Measurements from ENCODE around the gene TRABD2A. TPM values are rescaled to one million over a fixed set of nuclear protein-coding genes. Genes with fewer than 3 reads are reported as not detected.
"Not testable (repeated sequence)": the region's sequence is repeated elsewhere in the genome, so short reads cannot be mapped to it uniquely, and the experiment has no call there.

TRABD2A gene
- 10 to 100 TPM; 35.1 to 39.4 TPM for total RNA-seq

GRCh38 chr2:84880645-84881521, at the start of gene TRABD2A:
Gene TRABD2A (minus strand): TSS chr2:84881084. CDS start chr2:84881039, 45 bp downstream.
- Mint-ChIP-seq H3K27ac (peak within 1 kb of the TSS; percentile 94), H3K36me3 (ENCODE audit: insufficient read depth in 2 of 2) (peaks cover 2 to 5% of the 10 kb centered on the region in 2 donors), H3K4me1 (ENCODE audit: low read depth) (peaks cover 66% of the 10 kb centered on the region), H3K4me3 (peak within 1 kb of the TSS; percentile 94 to 98), H3K27me3 (ENCODE audit: low read depth) (no peaks in the 10 kb centered on the region), H3K9me3 (no peaks in the 10 kb centered on the region)
- ATAC-seq (replicated peaks in 1 of 2) (peak; percentile 57 to 60), DNase-seq (peak; percentile 67 to 71)

- Mint-ChIP-seq H3K36me3 (ENCODE audit: insufficient read depth in 2 of 2) (peaks cover 1 to 2% of the 10 kb centered on the region in 2 donors), H3K27ac (peak overlapping the region; percentile 87), H3K4me1 (ENCODE audit: low read depth) (peaks cover 75% of the 10 kb centered on the region), H3K27me3 (ENCODE audit: low read depth) (no peaks in the 10 kb centered on the region), H3K4me3 (peak overlapping the region; percentile 91), H3K9me3 (no peaks in the 10 kb centered on the region)
- DNase-seq (no peak), ATAC-seq (replicated peaks in 1 of 2) (no peak)
These were observed 46.4 kb upstream of the TRABD2A start for GRCh38 chr2:84927275-84927627.

GRCh38 chr2:84925724-84926376, 45.0 kb upstream of the TRABD2A start:
- ATAC-seq (replicated peaks in 1 of 2) (peak; percentile 85 to 87), DNase-seq (peak; percentile 97 to 100)
- H3K4me3 Mint-ChIP-seq = peak overlapping the region; percentile 91
- peaks cover 63% of the 10 kb centered on the region for H3K4me1 Mint-ChIP-seq (ENCODE audit: low read depth)
- H3K27ac Mint-ChIP-seq = peak overlapping the region; percentile 52
- H3K36me3 Mint-ChIP-seq (ENCODE audit: insufficient read depth in 2 of 2) = peaks cover 1 to 2% of the 10 kb centered on the region in 2 donors
- H3K27me3 Mint-ChIP-seq (ENCODE audit: low read depth) = no peaks in the 10 kb centered on the region
- H3K9me3 Mint-ChIP-seq = no peaks in the 10 kb centered on the region

DNA sequence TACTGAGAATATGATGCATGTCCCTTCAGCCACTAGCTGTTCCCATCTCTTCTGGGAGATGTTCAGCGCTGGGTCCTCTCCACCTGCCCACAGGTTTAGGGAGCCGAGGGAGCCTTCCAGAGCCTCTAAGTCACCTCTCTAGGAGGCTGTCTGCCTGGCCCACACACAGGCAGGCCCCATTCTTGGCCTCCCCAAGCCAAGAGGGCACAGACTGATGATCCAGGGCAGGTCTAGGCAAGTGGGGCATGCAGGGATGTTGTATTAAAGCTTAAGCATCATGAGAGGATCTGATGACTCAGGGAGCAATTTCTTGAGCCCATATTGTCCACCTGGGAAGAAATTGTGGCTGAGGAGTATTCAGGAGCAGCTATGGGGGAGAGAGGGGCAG, 44.4 kb upstream of the TRABD2A start:
- DNase-seq (peak in 1 of 2 donors; percentile 37), ATAC-seq (replicated peaks in 1 of 2) (peak; percentile 32 to 39)
- H3K27me3 Mint-ChIP-seq (ENCODE audit: low read depth) = no peaks in the 10 kb centered on the region
- H3K4me3 Mint-ChIP-seq = peak overlapping the region; percentile 91
- H3K36me3 Mint-ChIP-seq (ENCODE audit: insufficient read depth in 2 of 2) = peaks cover 1 to 2% of the 10 kb centered on the region in 2 donors
- H3K4me1 Mint-ChIP-seq (ENCODE audit: low read depth) = peaks cover 64% of the 10 kb centered on the region
- no peaks in the 10 kb centered on the region for H3K9me3 Mint-ChIP-seq
- peak overlapping the region; percentile 52 for H3K27ac Mint-ChIP-seq

DNA sequence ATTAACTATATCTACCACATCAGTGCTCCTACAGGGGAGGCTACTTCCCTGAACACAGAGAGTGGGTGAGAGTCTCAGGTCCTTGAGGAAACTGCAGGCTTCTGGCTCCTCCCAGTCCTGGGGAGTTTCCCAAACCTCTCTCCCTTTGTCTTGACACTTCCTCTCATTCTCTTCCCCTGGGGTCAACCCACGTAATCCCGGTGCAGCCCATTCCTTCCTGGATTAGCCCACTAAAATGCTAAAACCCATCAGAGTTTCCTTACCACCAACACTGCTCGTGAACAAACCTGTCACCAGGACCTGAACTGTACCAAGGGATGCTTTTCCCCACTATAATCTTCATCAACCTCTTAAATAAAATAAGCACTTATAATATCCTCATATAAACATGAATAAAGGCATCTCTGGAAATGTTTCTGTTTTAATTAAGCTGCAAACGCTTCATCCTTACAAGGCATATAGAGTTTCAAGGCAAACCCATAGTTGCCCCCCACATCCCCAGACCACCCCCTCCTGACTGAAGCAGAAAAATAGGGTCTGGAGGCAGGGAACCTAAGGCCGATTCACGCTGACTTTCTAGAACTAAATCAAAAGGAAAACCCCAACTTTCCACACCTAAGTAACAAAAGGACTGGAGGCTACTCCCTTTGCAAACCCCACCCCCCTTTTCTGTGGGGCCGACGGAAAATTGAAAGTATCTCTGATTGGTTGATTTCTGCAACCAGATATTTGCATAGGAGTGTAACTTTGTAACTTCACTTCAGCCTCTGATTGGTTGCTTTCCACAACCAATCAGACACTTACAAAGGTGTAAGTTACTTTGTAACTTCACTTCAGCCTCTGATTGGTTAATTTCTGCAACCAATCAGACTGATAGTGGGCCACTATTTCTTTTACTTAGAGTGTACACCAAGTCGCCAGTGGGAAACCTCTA, 43.6 kb upstream of the TRABD2A start:
- H3K27me3 Mint-ChIP-seq (ENCODE audit: low read depth) = no peaks in the 10 kb centered on the region
- peaks cover 1 to 2% of the 10 kb centered on the region in 2 donors for H3K36me3 Mint-ChIP-seq (ENCODE audit: insufficient read depth in 2 of 2)
- DNase-seq (peak; percentile 72 to 78), ATAC-seq (replicated peaks in 1 of 2) (peak; percentile 29 to 30)
- H3K4me3 Mint-ChIP-seq = peak overlapping the region; percentile 91
- H3K9me3 Mint-ChIP-seq = no peaks in the 10 kb centered on the region
- H3K27ac Mint-ChIP-seq = peak overlapping the region; percentile 52
- H3K4me1 Mint-ChIP-seq (ENCODE audit: low read depth) = peaks cover 69% of the 10 kb centered on the region

DNA sequence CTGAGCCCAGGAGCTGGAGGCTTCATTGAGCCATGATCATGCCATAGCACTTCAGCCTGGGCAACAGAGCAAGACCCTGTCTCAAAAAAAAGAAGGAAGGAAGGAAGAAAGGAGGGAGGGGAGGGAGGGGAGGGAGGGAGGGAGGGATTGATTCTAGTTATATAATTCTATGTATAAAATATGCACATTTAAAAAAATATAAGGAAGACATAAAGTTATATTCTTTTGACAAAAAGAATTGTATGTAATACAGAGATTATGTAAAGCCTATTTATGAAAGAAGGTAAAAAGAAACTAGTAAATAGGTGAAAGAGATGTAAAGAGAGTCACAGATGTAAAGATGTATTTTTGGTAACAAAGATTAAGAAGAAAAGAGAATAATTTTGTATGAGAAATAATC, 42.1 kb upstream of the TRABD2A start:
- Mint-ChIP-seq H3K4me1 (ENCODE audit: low read depth) (peaks cover 84% of the 10 kb centered on the region), H3K36me3 (ENCODE audit: insufficient read depth in 2 of 2) (peaks cover 1 to 3% of the 10 kb centered on the region in 2 donors), H3K4me3 (peak overlapping the region in 1 of 2 donors; percentile 38), H3K27me3 (ENCODE audit: low read depth) (no peaks in the 10 kb centered on the region), H3K27ac (no peak overlapping the region), H3K9me3 (peaks cover 0 to 2% of the 10 kb centered on the region in 2 donors)
- ATAC-seq (replicated peaks in 1 of 2) (no peak), DNase-seq (no peak)

- H3K4me3 Mint-ChIP-seq = peak overlapping the region; percentile 36 to 79
These were observed 39.1 kb upstream of the TRABD2A start for GRCh38 chr2:84919885-84920580.

DNA sequence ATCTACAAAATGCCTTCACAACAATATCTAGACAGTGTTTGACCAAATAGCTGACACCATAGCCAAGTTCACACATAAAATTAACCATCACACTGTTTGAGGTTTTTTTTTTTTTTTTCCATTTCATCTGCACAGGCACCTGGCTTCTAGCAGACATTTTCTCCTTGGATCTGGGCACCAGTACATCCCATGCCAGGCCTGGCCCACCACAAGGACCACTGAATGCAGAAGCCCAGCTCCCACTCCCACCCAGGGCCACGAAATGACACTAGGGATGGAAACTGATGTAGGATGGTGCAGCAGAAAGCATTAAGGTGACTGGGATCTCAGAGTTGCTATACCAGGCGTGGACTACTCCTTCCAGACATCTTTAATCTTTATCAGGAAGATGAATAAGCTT, 37.5 kb upstream of the TRABD2A start:
- ATAC-seq (replicated peaks in 1 of 2) (no peak), DNase-seq (no peak)
- Mint-ChIP-seq H3K27ac (peak overlapping the region; percentile 64), H3K4me3 (peak overlapping the region; percentile 48 to 54), H3K27me3 (ENCODE audit: low read depth) (no peaks in the 10 kb centered on the region), H3K9me3 (peaks cover 0 to 2% of the 10 kb centered on the region in 2 donors), H3K4me1 (ENCODE audit: low read depth) (peaks cover 52% of the 10 kb centered on the region), H3K36me3 (ENCODE audit: insufficient read depth in 2 of 2) (peaks cover 0 to 2% of the 10 kb centered on the region in 2 donors)

More at GRCh38 chr2:84919885-84920580, 39.1 kb upstream of the TRABD2A start:
- DNase-seq = peak; percentile 71 to 80
- no peaks in the 10 kb centered on the region for H3K27me3 Mint-ChIP-seq (ENCODE audit: low read depth)
- peaks cover 0 to 2% of the 10 kb centered on the region in 2 donors for H3K9me3 Mint-ChIP-seq
- peak overlapping the region; percentile 95 for H3K27ac Mint-ChIP-seq
- peaks cover 0 to 2% of the 10 kb centered on the region in 2 donors for H3K36me3 Mint-ChIP-seq (ENCODE audit: insufficient read depth in 2 of 2)
- H3K4me1 Mint-ChIP-seq (ENCODE audit: low read depth) = peaks cover 60% of the 10 kb centered on the region
- peak; percentile 79 to 83 for ATAC-seq (replicated peaks in 1 of 2)

- Mint-ChIP-seq H3K4me3 (peak overlapping the region; percentile 48 to 54), H3K4me1 (ENCODE audit: low read depth) (peaks cover 46% of the 10 kb centered on the region), H3K27ac (peak overlapping the region; percentile 64)
- H3K9me3 Mint-ChIP-seq; H3K27me3 Mint-ChIP-seq (ENCODE audit: low read depth); H3K36me3 Mint-ChIP-seq (ENCODE audit: insufficient read depth in 2 of 2); DNase-seq; ATAC-seq (replicated peaks in 1 of 2): not testable (repeated sequence)
These were observed 36.9 kb upstream of the TRABD2A start for GRCh38 chr2:84917821-84918220.

DNA sequence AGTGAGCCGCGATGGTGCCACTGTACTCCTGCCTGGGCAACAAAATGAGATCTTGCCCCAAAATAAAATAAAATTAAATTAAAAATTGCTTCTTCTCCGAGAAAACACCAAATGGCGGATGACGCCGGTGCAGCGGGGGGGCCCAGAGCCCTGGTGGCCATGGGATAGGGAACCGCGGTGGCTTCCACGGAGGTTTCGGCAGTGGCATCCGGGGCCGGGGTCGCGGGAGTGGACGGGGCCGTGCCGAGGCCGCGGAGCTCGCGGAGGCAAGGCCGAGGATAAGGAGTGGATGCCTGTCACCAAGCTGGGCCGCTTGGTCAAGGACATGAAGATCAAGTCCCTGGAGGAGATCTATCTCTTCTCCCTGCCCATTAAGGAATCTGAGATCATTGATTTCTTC, 34.8 kb upstream of the TRABD2A start:
- H3K4me1 Mint-ChIP-seq (ENCODE audit: low read depth) = peaks cover 51% of the 10 kb centered on the region
- not testable (repeated sequence) for DNase-seq; H3K36me3 Mint-ChIP-seq (ENCODE audit: insufficient read depth in 2 of 2); H3K27ac Mint-ChIP-seq; H3K9me3 Mint-ChIP-seq; H3K4me3 Mint-ChIP-seq; ATAC-seq (replicated peaks in 1 of 2); H3K27me3 Mint-ChIP-seq (ENCODE audit: low read depth)

DNA sequence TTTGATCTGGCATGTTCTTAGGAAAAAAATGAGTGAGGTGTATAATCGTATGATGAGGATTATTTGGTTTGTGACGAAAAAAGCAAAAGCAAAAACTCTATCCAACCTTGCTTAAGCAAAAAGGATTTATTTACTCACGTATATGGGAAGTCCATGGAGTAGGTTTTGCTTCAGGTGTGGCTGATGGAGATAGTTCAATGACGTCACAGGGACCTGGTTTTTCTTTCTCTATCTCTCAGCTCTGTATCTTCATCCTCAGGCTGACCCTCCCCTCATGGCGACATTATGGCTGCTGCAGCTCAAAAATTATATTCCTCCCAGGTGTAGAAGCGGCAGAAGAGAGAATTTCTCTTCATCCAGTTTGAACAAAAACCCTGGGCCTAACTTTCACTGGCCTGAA, 33.5 kb upstream of the TRABD2A start:
- DNase-seq = no peak
- Mint-ChIP-seq H3K36me3 (ENCODE audit: insufficient read depth in 2 of 2) (peaks cover 7 to 8% of the 10 kb centered on the region in 2 donors), H3K9me3 (peaks cover 7 to 9% of the 10 kb centered on the region in 2 donors), H3K27ac (no peak overlapping the region), H3K4me3 (no peak overlapping the region), H3K27me3 (ENCODE audit: low read depth) (no peaks in the 10 kb centered on the region), H3K4me1 (ENCODE audit: low read depth) (peaks cover 49% of the 10 kb centered on the region)
- no peak for ATAC-seq (replicated peaks in 1 of 2)

DNA sequence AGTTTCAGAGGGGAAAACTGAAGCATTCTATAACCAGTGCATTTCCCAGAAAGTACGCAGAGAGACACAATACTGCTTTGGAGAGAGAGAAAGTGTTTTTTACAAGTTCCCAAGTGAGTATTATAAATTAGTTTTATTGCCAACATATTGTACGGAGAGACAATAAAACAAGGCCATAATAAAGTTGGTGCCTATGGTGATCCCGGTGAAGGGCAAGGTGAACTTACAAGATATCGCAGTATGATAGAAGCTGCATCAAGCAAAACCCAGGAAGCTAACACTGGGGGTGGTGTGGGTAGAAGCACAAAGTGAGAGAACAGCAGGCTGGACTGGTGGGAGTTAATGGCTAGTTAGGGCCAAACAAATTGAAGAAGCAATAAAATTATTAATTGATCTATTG, 32.1 kb upstream of the TRABD2A start:
- H3K4me1 Mint-ChIP-seq (ENCODE audit: low read depth) = peaks cover 49% of the 10 kb centered on the region
- H3K27ac Mint-ChIP-seq = no peak overlapping the region
- no peak overlapping the region for H3K4me3 Mint-ChIP-seq
- H3K36me3 Mint-ChIP-seq (ENCODE audit: insufficient read depth in 2 of 2) = peaks cover 15 to 21% of the 10 kb centered on the region in 2 donors
- no peaks in the 10 kb centered on the region for H3K27me3 Mint-ChIP-seq (ENCODE audit: low read depth)
- ATAC-seq (replicated peaks in 1 of 2) = no peak
- no peak for DNase-seq
- peaks cover 11% of the 10 kb centered on the region in 2 donors for H3K9me3 Mint-ChIP-seq
